Ecto neural progenitor cell (in vitro differentiated cells): ENCODE results near the gene ISG15.

Experiments
- DNase-seq: peaks from one replicate; pipeline ENCODE4 v3.0.0-alpha.2; 2018; ENCODE audit warnings: low spot score

Gene ISG15

DNA sequence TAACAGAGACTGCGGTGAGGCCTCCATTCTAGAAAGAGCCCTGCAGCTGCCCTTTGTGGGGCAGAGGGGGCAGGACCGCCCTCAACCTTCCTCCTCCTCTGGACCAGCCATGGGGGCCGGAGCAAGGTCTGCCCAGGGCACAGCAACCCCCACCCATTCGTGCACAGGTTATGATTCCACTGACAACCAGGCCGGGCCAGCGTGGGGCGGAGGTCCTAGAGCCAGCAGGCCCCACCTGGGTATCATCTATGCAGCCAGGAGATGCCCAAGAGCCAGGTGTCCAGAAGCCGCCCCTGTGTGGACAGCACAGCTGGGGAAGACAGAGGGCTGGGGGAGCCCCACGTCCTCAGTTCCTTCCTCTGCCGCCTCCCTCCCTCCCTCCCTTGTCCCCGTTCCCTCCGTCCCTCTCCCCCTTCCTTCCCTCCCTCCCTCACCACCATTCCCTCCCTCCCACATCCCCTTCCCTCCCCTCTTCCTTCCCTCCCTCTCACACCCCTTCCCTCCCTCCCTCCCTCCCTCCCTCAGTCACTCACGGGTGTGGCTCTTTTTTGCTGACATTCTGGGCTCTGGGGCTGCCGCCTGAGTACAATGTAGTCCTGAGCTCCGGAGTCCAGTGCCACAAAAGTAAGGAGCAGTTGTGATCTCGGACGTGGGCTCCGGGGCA, 48.5 kb downstream of the ISG15 start:
- DNase-seq, result no peak

DNA sequence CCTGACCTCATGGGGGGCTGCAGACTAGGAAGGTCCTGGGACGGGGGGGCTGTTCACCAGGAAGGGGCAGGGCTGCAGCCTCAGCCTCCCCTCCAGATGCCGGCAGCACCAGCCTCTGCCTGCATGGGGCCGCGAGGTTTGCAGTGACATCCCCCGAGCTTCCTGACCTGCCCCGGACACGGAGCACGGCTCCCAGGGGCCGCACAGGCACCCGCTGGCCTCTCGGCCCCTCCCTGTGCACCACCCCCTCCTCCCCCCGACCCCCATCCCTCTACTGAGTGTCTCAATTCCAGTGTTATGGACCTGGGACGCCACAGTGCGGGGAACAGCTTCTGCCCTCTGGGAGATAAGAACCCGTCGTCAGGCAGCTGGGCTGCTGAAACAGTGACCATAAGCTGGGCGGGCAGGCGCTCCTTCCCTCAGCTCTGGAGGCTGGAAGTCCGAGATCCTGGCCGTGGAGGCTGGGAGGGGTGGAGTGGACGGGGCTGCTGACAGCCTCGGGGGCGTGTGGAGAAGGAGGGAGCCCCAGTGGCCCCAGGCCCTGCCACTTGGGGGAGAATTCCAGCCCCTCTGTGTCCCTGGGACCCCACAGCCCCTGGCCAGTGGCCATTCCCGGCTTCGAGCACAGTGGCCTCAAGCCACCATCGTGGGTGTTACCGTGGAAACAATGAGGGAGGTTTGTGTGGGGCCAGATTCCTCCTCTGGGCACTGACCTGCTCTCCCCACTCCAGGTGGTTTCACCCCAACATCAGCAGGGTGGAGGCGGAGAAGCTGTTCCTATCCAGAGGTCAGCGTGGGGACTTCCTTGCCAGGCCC, 49.3 kb downstream of the ISG15 start:
- no peak for DNase-seq

DNA sequence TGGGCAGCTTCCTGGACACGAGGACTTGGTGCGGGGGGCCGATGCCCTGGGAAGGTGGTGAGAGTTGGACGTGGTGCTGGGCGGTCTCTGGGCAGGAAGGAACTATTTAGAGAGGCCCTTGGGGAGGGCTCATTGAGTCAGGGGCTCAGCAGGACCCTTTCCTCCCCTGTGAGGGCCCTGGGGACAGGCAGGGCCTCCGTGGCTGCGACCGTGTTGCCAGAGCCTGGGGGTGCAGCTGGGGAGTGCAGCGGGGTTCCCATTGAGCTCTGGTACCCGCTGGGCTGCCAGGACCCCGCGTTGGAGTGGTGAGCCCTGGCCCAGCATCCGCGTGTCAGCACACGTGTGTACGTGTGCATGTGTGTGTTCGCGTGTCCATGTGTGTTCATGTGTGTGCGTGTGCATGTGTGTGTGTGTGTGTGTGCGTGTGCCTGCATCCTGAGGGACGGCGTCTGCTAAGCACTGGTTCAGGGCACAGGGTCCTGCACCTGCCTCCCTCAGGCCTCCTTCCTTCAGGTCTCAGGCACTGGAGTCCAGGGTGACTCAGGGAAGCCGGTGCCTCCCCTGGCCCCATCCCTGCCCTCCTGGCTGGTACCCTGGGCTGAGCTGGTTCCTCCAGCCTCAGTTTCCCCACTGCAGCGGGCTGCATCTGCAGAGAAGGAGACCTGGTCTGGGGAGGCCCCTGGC, 50.1 kb downstream of the ISG15 start:
- DNase-seq, result no peak
